ENCODE measurements around the gene GAP43. TPM values are rescaled to one million over a fixed set of nuclear protein-coding genes. Genes with fewer than 3 reads are reported as not detected.

GAP43 gene
- total and polyA plus RNA-seq, 2 of the 4 experiments (the other 2 are of a cell fraction): 0.36 to 0.51 TPM

GRCh38 chr3:115638241-115638640 lies 14.9 kb downstream of the GAP43 start:
- Histone ChIP-seq H2BK20ac (ENCODE audit: low read depth, low read length) (no peak overlapping the region), H3K23ac (ENCODE audit: low read depth, low read length) (no peak overlapping the region), H3K18ac (ENCODE audit: low read depth, low read length) (no peak overlapping the region), H3K4ac (ENCODE audit: low read depth, low read length) (no peak overlapping the region), H2BK120ac (ENCODE audit: low read depth, low read length) (no peak overlapping the region), H4K8ac (ENCODE audit: low read depth in 2 of 2, low read length in 2 of 2) (no peak overlapping the region), H3K56ac (ENCODE audit: extremely low read depth, insufficient read depth, low read length) (no peak overlapping the region), H3K27ac (ENCODE audit: insufficient read depth, low read length) (no peak overlapping the region), H2AK9ac (replicated peaks; ENCODE audit: low read depth, low read length, poor library complexity) (no peak overlapping the region), H3K14ac (replicated peaks; ENCODE audit: low read depth, low read length) (no peak overlapping the region), H4K5ac (ENCODE audit: low read depth, low read length) (no peak overlapping the region), H3K36me3 (ENCODE audit: control insufficient read depth, insufficient read depth, low read length) (no peaks in the 10 kb centered on the region), H2BK5ac (ENCODE audit: low read depth, low read length, poor library complexity, severe bottlenecking) (no peak overlapping the region), H3K4me1 (ENCODE audit: control insufficient read depth, insufficient read depth, low read length) (no peaks in the 10 kb centered on the region), H2AFZ (replicated peaks; ENCODE audit: low read length, poor library complexity) (no peak overlapping the region), H3K9ac (ENCODE audit: low read depth, low read length) (no peak overlapping the region), H3K79me1 (ENCODE audit: low read depth in 1 of 2, low read length in 2 of 2) (no peaks in the 10 kb centered on the region), H2AK5ac (ENCODE audit: low read depth, low read length) (no peak overlapping the region), H3K4me3 (ENCODE audit: insufficient read depth, low read depth, low read length) (no peak overlapping the region), H4K20me1 (ENCODE audit: insufficient read depth, low read length) (no peaks in the 10 kb centered on the region), H3K4me2 (ENCODE audit: low read depth, low read length) (no peak overlapping the region), H3K27me3 (ENCODE audit: control insufficient read depth, insufficient read depth, low read length) (no peaks in the 10 kb centered on the region; the same call in 1 of the 2 replicates), H3K9me1 (ENCODE audit: insufficient read depth, low read length) (no peaks in the 10 kb centered on the region), H4K91ac (ENCODE audit: insufficient read depth, low read depth, low read length) (no peak overlapping the region), H2BK15ac (ENCODE audit: low read depth, low read length) (no peak overlapping the region), H3K9me3 (ENCODE audit: control insufficient read depth, insufficient read depth, low read length) (no peaks in the 10 kb centered on the region)
- no TSS peak for BruUV-seq (replicated peaks)
- ATAC-seq (ENCODE audit: low read depth) (no peak), DNase-seq (no peak)
- intact Hi-C loops (cut with micrococcal nuclease): no loop called here
- WGBS, 2 experiments (ENCODE audit: extremely low coverage in 2 of 2, insufficient read length in 1 of 2): 100% methylated on average over 1 of the region's 1 CpG; no CpG with 5 or more reads in 1 of the 2 experiments
- no peak for TF ChIP-seq MXI1 (IDR thresholded peaks at IDR 0.05; ENCODE audit: borderline replicate concordance, low read depth, low read length)
- TF ChIP-seq BHLHE40 (IDR thresholded peaks at IDR 0.05; ENCODE audit: low read depth, low read length): no peak
- TF ChIP-seq RAD21 (IDR thresholded peaks at IDR 0.05; ENCODE audit: low read length): no peak
- TF ChIP-seq USF2 (IDR thresholded peaks at IDR 0.05; ENCODE audit: low read depth, low read length): no peak
- no peak for TF ChIP-seq MAZ (IDR thresholded peaks at IDR 0.05; ENCODE audit: borderline replicate concordance, low read depth, low read length)
- ChIA-PET POLR2A (ENCODE audit: unreplicated experiment) (no interaction called here), CTCF (interaction anchor here (1.4 kb wide), 1 partner anchor 13 kb away, joined by 3 read pairs; no protein-coding TSS in a partner anchor)
- in situ Hi-C loops (cut with MboI; ENCODE audit: low sequenced_read_pairs): no loop called here
- dilution Hi-C loops (cut with HindIII; ENCODE audit: low sequenced_read_pairs, unreplicated experiment): no loop called here
